HepG2 (cell line): Measurements from ENCODE around the gene AUTS2. TPM values are rescaled to one million over a fixed set of nuclear protein-coding genes. Genes with fewer than 3 reads are reported as not detected.

Experiments used
- ATAC-seq: fragments of 200-7000 bp; cut with Tn5 transposase; 3 replicates; pipeline ENCODE4 v1.9.1; 2020; ENCODE audit warnings: mild to moderate bottlenecking, moderate library complexity
- BruUV-seq: library from RNA; stranded (reverse); fragments of 400-500 nt; replicated peaks from 2 replicates; lab custom pipeline; 2021; lab: Mats Ljungman, UMichigan
- CTCF ChIA-PET: fragments of 300-600 bp; formaldehyde crosslinking; extraction: SDS; loops from one replicate; lab custom pipeline; 2021; ENCODE audit warnings: low total read pairs, inconsistent platforms, low intra/inter-chr PET ratio; lab: Yijun Ruan, JAX
- POLR2A ChIA-PET: fragments of 350-600 bp; sonication (Branson Sonifier 250); formaldehyde crosslinking; loops from one replicate; lab custom pipeline; 2020; ENCODE audit warnings: antibody characterized with exemption, inconsistent platforms; lab: Yijun Ruan, JAX
- DNase-seq: peaks from one replicate; pipeline ENCODE4 v3.0.0-alpha.2; 2015; ENCODE audit warnings: low spot score
- FAIRE-seq: peaks from 3 replicates; lab custom pipeline; 2011; peaks lifted over from hg19 to GRCh38; lab: Jason Lieb, UNC
- H2AFZ ChIP-seq: one replicate; pipeline ENCODE4 v1.6.1; 2011; ENCODE audit warnings: low read length, inconsistent platforms
- H3K27ac ChIP-seq: fragments of 300-600 bp; 3 replicates; pipeline ENCODE4 v1.8.0; 2011; ENCODE audit warnings: mixed run types, mild to moderate bottlenecking, mixed read lengths, low read length, inconsistent platforms; ENCODE audit not compliant: insufficient read depth; ENCODE audit errors: extremely low read length
- H3K27me3 ChIP-seq, 2 experiments: fragments of 200-600 bp in 1 of 2; 2 replicates in 1 of 2; 3 replicates in 1 of 2; pipeline versions ENCODE4 v1.6.0 to v1.8.0; 2011; ENCODE audit warnings: low read length in 2 of 2, mild to moderate bottlenecking in 2 of 2, moderate library complexity in 2 of 2, inconsistent platforms in 1 of 2; ENCODE audit not compliant: insufficient read depth in 2 of 2, control insufficient read depth in 1 of 2
- H3K36me3 ChIP-seq, 2 experiments: fragments of 200-600 bp in 1 of 2; replicated peaks in 1 of 2; 2 replicates in 1 of 2; 3 replicates in 1 of 2; pipeline versions ENCODE4 v1.5.1 to v1.8.0; 2011; ENCODE audit warnings: low read length in 2 of 2, inconsistent platforms in 1 of 2; ENCODE audit not compliant: insufficient read depth in 2 of 2, control insufficient read depth in 1 of 2
- H3K4me1 ChIP-seq: 2 replicates; pipeline ENCODE4 v1.5.1; 2012; ENCODE audit warnings: low read length, inconsistent platforms; ENCODE audit not compliant: insufficient read depth
- H3K4me2 ChIP-seq: 2 replicates; pipeline ENCODE4 v1.6.0; 2011; ENCODE audit warnings: low read depth, low read length, inconsistent platforms
- H3K4me3 ChIP-seq, 3 experiments: fragments of 200-600 bp in 1 of 3; sonication (generic), shearing (Covaris generic) in 1 of 3; replicated peaks in 1 of 3; 2 replicates each; pipeline ENCODE4 v1.5.1; 2011 to 2016; ENCODE audit warnings: low read length in 3 of 3, inconsistent platforms in 2 of 3, low read depth in 2 of 3, mild to moderate bottlenecking in 2 of 3, control low read depth in 1 of 3, mixed read lengths in 1 of 3; ENCODE audit not compliant: insufficient read depth in 1 of 3
- H3K79me2 ChIP-seq: one replicate; pipeline ENCODE4 v1.6.1; 2011; ENCODE audit warnings: low read length, inconsistent platforms; ENCODE audit not compliant: insufficient read depth
- H3K9ac ChIP-seq: 2 replicates; pipeline ENCODE4 v1.6.0; 2011; ENCODE audit warnings: mild to moderate bottlenecking, low read depth, low read length, inconsistent platforms; ENCODE audit not compliant: insufficient read depth
- H3K9me3 ChIP-seq: 2 replicates; pipeline ENCODE4 v1.5.1; 2012; ENCODE audit warnings: mild to moderate bottlenecking, low read length
- H4K20me1 ChIP-seq: 2 replicates; pipeline ENCODE4 v1.6.0; 2011; ENCODE audit warnings: inconsistent platforms, mild to moderate bottlenecking, low read length, moderate library complexity; ENCODE audit not compliant: insufficient read depth
- ZNF660 ChIP-seq: sonication (generic); formaldehyde crosslinking; IDR thresholded peaks from 2 replicates; pipeline ENCODE4 v1.5.1; 2020; ENCODE audit warnings: mild to moderate bottlenecking, low read depth, missing genetic modification reagents, borderline replicate concordance
- in situ Hi-C: cut with HindIII; loops from 2 replicates; pipeline ENCODE4 v1.10.0; 2017; ENCODE audit warnings: low pct_unique_long_range_greater_than_20kb; ENCODE audit not compliant: extremely low pct_ligation_motif_present
- intact Hi-C: fragments of 100-400 bp; cut with micrococcal nuclease; formaldehyde crosslinking; loops from one replicate; pipeline ENCODE4 v1.10.0; 2022; ENCODE audit not compliant: unreplicated experiment
- polyA plus RNA-seq, 8 experiments: library from polyadenylated mRNA; depleted of rRNA in 3 of 8; stranded (reverse) in 7 of 8; unstranded in 1 of 8; fragments of >200 nt; fragmentation: Illumina TruSeq in 4 of 8; extraction: Trizol in 4 of 8; gene quantifications; 2 replicates each; pipeline versions ENCODE4 v1.2.1 to v1.2.3, GENCODE V29; 2011 to 2016; ENCODE audit warnings: low read depth in 4 of 8, missing spikeins in 1 of 8, mixed read lengths in 1 of 8; ENCODE audit not compliant: insufficient read depth in 1 of 8
- total RNA-seq, 5 experiments: library from RNA; depleted of rRNA; stranded (reverse); fragments of >200 nt; fragmentation: Illumina TruSeq; extraction: Trizol; gene quantifications; 2 replicates each; pipeline ENCODE4 v1.2.3, GENCODE V29; 2016; ENCODE audit warnings: low read depth in 1 of 5
- TF ChIP-seq, protein P1 (sequence below): fragments of 450-650 bp; IDR thresholded peaks from 2 replicates; pipeline ENCODE4 v1.6.1; 2017; ENCODE audit warnings: mild to moderate bottlenecking

Gene AUTS2
- total and polyA plus RNA-seq, 2 of the 13 experiments (the other 11 are each of a cell fraction or from before 2014, with no cell fraction given), result 0.38 TPM; not detected in 1

DNA sequence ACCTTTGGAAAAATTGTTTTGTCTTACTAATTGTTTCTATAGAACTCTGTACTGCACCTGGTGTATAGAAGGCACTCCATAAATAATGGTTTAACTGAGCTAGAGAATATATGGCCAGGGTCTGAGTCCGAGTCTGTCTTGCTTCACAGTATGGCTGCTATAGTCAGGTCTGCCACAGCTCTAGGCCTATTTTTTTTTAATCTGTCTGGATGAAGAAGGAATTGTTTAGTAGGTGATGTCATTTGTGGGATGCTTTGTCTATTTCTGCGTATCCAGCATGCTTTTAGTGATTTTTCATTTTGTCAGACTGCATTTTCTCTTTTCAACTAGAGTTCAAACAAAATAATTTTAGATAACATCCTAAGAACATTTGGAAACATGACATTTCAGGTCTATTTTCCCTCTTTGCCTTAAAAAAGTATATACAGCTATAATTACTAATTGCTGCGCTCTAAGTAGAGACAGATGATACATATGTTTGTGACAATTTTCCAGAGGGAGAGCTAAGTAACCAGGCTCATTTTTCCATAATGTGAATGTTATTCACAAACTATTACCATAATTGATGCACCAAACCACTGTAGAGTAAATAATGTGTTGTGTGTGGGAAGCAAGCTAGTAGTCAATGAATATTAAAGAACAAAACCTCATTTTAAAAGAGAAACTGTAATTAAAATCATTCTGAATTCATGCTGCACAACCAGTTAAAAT lies 361.7 kb downstream of the AUTS2 start (continued):
- TF ChIP-seq, protein P1, sequence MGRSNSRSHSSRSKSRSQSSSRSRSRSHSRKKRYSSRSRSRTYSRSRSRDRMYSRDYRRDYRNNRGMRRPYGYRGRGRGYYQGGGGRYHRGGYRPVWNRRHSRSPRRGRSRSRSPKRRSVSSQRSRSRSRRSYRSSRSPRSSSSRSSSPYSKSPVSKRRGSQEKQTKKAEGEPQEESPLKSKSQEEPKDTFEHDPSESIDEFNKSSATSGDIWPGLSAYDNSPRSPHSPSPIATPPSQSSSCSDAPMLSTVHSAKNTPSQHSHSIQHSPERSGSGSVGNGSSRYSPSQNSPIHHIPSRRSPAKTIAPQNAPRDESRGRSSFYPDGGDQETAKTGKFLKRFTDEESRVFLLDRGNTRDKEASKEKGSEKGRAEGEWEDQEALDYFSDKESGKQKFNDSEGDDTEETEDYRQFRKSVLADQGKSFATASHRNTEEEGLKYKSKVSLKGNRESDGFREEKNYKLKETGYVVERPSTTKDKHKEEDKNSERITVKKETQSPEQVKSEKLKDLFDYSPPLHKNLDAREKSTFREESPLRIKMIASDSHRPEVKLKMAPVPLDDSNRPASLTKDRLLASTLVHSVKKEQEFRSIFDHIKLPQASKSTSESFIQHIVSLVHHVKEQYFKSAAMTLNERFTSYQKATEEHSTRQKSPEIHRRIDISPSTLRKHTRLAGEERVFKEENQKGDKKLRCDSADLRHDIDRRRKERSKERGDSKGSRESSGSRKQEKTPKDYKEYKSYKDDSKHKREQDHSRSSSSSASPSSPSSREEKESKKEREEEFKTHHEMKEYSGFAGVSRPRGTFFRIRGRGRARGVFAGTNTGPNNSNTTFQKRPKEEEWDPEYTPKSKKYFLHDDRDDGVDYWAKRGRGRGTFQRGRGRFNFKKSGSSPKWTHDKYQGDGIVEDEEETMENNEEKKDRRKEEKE, result no peak
- TF ChIP-seq, all 625 proteins: peak for 0

GRCh38 chr7:69961436-69961835 lies 363.2 kb downstream of the AUTS2 start:
- H3K4me3 ChIP-seq, result no peak overlapping the region
- no peak overlapping the region for H3K4me2 ChIP-seq
- no peaks in the 10 kb centered on the region for H3K79me2 ChIP-seq
- no peak for TF ChIP-seq ZNF660 (CRISPR knock-in tag)
- CTCF ChIA-PET, result no interaction called here
- no peak overlapping the region for H2AFZ ChIP-seq
- in situ Hi-C loops (no loop called here), intact Hi-C loops (no loop called here)
- ATAC-seq (no peak), FAIRE-seq (no peak), DNase-seq (no peak)
- no peaks in the 10 kb centered on the region for H3K9me3 ChIP-seq
- no TSS peak for BruUV-seq
- no peaks in the 10 kb centered on the region for H3K4me1 ChIP-seq
- no peak overlapping the region for H3K27ac ChIP-seq
- no peaks in the 10 kb centered on the region for H4K20me1 ChIP-seq
- no peak overlapping the region for H3K9ac ChIP-seq
- no peaks in the 10 kb centered on the region for H3K36me3 ChIP-seq
- POLR2A ChIA-PET, result no interaction called here
- H3K27me3 ChIP-seq, result no peaks in the 10 kb centered on the region
